ENCODE data around the gene CCDC190. TPM values are rescaled to one million over a fixed set of nuclear protein-coding genes. Genes with fewer than 3 reads are reported as not detected.
"Not testable (repeated sequence)": the region's sequence is repeated elsewhere in the genome, so short reads cannot be mapped to it uniquely, and the experiment has no call there.

Gene CCDC190
- polyA plus RNA-seq, 1 donor (not counting 4 experiments of a cell fraction or from before 2014, with no cell fraction given): 0.07 TPM

DNA sequence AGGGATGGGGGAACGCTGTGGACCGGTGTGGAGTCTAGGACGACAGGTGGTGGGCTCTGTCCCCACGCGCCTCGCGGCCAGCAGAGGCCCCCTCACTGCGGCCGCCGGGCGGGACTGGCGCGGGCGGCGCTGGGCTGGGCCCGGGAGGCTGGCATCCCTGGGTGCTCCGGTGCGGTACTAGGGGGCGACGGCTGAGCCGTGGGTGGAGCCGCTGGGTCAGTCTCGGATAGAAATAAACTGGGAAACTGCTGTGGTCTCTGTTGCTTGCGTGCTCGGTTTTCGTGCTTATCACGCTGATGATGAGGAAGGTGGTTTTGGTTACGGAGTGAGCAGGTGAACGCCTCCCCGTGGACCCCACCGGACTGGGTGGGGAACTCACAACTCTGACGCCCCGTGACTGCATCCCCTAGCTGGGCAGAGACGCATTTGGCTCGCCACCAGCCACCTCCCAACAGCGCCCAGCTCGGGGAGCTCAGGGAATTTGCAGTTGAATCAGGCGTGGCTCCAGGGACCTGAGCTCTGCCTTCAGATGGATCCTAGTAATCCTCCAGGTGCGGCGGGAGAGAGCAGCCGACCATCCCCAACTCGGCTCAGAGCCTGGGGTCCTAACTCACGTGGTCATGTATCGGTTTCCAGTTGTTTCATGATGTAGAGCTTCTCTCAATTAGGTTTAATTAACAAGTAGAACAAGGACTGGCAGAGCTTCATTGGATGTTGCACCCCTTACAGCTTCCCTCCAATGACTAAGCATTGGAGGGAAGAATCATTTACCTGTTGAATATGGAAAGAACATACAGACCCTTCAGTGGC lies 38.4 kb downstream of the CCDC190 start:
- DNase-seq (ENCODE audit: low read depth, low spot score) (no peak), FAIRE-seq (no peak)
- dilution Hi-C loops (cut with MboI; ENCODE audit: extremely low pct_ligation_motif_present, low sequenced_read_pairs): no loop called here
- H3K9ac ChIP-seq (ENCODE audit: control insufficient read depth, extremely low read depth, insufficient read depth, low read length): peak overlapping the region; percentile 52
- H3K4me1 ChIP-seq (ENCODE audit: control insufficient read depth, extremely low read depth, insufficient read depth, low read length): peaks cover 16% of the 10 kb centered on the region
- no peaks in the 10 kb centered on the region for H3K36me3 ChIP-seq (ENCODE audit: control insufficient read depth in 2 of 2, extremely low read depth in 1 of 2, insufficient read depth in 2 of 2, low read length in 2 of 2)
- peaks cover 3% of the 10 kb centered on the region for H3K9me1 ChIP-seq (ENCODE audit: control insufficient read depth, extremely low read depth, insufficient read depth, low read length)
- H3K4me2 ChIP-seq (ENCODE audit: control insufficient read depth, extremely low read depth, insufficient read depth, low read depth, low read length): peak overlapping the region; percentile 84
- TF ChIP-seq CTCF (optimal IDR thresholded peaks at IDR 0.05 in 1 of 3, IDR thresholded peaks at IDR 0.05 in 1 of 3, conservative IDR thresholded peaks at IDR 0.05 in 1 of 3; ENCODE audit: extremely low read depth in 1 of 3, insufficient read depth in 2 of 3, low read length in 3 of 3): peak in 1 of 3 experiments; percentile 4
- TF ChIP-seq EZH2 (IDR thresholded peaks at IDR 0.05; ENCODE audit: low read length): no peak
- no peaks in the 10 kb centered on the region for H4K20me1 ChIP-seq (ENCODE audit: control insufficient read depth, extremely low read depth, insufficient read depth, low read length)
- peak overlapping the region; percentile 23 to 64 (median 57) for H3K4me3 ChIP-seq (ENCODE audit: control insufficient read depth in 2 of 3, extremely low read depth in 1 of 3, insufficient read depth in 2 of 3, low read depth in 1 of 3, low read length in 3 of 3)
- H3K79me2 ChIP-seq (ENCODE audit: control insufficient read depth, insufficient read depth, low read length): no peaks in the 10 kb centered on the region
- peak overlapping the region; percentile 88 for H2AFZ ChIP-seq (ENCODE audit: control insufficient read depth, low read length)
- no peak overlapping the region for H3K27ac ChIP-seq (ENCODE audit: control insufficient read depth, insufficient read depth, low read length)
- H3K27me3 ChIP-seq (ENCODE audit: control insufficient read depth, extremely low read depth, insufficient read depth, low read length): no peaks in the 10 kb centered on the region
- no peaks in the 10 kb centered on the region for H3K9me3 ChIP-seq (ENCODE audit: control insufficient read depth, low read depth, low read length)

- dilution Hi-C loops (cut with MboI; ENCODE audit: extremely low pct_ligation_motif_present, low sequenced_read_pairs); H3K79me2 ChIP-seq (ENCODE audit: control insufficient read depth, insufficient read depth, low read length); H3K27ac ChIP-seq (ENCODE audit: control insufficient read depth, insufficient read depth, low read length); H3K27me3 ChIP-seq (ENCODE audit: control insufficient read depth, extremely low read depth, insufficient read depth, low read length); DNase-seq (ENCODE audit: low read depth, low spot score); H3K36me3 ChIP-seq (ENCODE audit: control insufficient read depth in 2 of 2, extremely low read depth in 1 of 2, insufficient read depth in 2 of 2, low read length in 2 of 2); H2AFZ ChIP-seq (ENCODE audit: control insufficient read depth, low read length); H3K4me2 ChIP-seq (ENCODE audit: control insufficient read depth, extremely low read depth, insufficient read depth, low read depth, low read length); H3K9me3 ChIP-seq (ENCODE audit: control insufficient read depth, low read depth, low read length); H3K9ac ChIP-seq (ENCODE audit: control insufficient read depth, extremely low read depth, insufficient read depth, low read length); H3K9me1 ChIP-seq (ENCODE audit: control insufficient read depth, extremely low read depth, insufficient read depth, low read length); H4K20me1 ChIP-seq (ENCODE audit: control insufficient read depth, extremely low read depth, insufficient read depth, low read length); H3K4me3 ChIP-seq (ENCODE audit: control insufficient read depth in 2 of 3, extremely low read depth in 1 of 3, insufficient read depth in 2 of 3, low read depth in 1 of 3, low read length in 3 of 3): not testable (repeated sequence)
- peaks cover 13% of the 10 kb centered on the region for H3K4me1 ChIP-seq (ENCODE audit: control insufficient read depth, extremely low read depth, insufficient read depth, low read length)
- FAIRE-seq: peak; percentile 55
Measured at GRCh38 chr1:162818666-162819065, 42.3 kb downstream of the CCDC190 start.

GRCh38 chr1:162818136-162818535 lies 42.8 kb downstream of the CCDC190 start:
- dilution Hi-C loops (cut with MboI; ENCODE audit: extremely low pct_ligation_motif_present, low sequenced_read_pairs); H3K4me2 ChIP-seq (ENCODE audit: control insufficient read depth, extremely low read depth, insufficient read depth, low read depth, low read length); H3K79me2 ChIP-seq (ENCODE audit: control insufficient read depth, insufficient read depth, low read length): not testable (repeated sequence)

DNA sequence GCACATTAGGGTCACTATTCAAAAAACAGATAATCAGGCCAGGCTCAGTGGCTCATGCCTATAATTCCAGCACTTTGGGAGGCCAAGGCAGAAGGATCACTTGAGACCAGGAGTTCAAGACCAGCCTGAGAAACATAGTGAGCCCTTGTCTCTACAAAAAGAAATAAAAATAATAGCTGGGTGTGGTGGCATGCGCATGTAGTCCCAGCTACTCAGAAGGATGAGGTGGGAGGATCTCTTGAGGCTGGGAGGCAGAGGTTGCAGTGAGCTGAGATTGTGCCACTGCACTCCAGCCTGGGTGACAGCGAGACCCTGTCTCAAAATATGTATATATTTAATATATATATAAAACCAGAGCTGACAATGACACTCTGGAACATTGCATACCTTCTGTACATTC lies 48.6 kb downstream of the CCDC190 start:
- H3K9me3 ChIP-seq (ENCODE audit: control insufficient read depth, low read depth, low read length); H3K9me1 ChIP-seq (ENCODE audit: control insufficient read depth, extremely low read depth, insufficient read depth, low read length); H3K79me2 ChIP-seq (ENCODE audit: control insufficient read depth, insufficient read depth, low read length); DNase-seq (ENCODE audit: low read depth, low spot score); H3K9ac ChIP-seq (ENCODE audit: control insufficient read depth, extremely low read depth, insufficient read depth, low read length); H3K36me3 ChIP-seq (ENCODE audit: control insufficient read depth in 2 of 2, extremely low read depth in 1 of 2, insufficient read depth in 2 of 2, low read length in 2 of 2); H3K27me3 ChIP-seq (ENCODE audit: control insufficient read depth, extremely low read depth, insufficient read depth, low read length); dilution Hi-C loops (cut with MboI; ENCODE audit: extremely low pct_ligation_motif_present, low sequenced_read_pairs); FAIRE-seq; H3K27ac ChIP-seq (ENCODE audit: control insufficient read depth, insufficient read depth, low read length); H3K4me2 ChIP-seq (ENCODE audit: control insufficient read depth, extremely low read depth, insufficient read depth, low read depth, low read length); H3K4me1 ChIP-seq (ENCODE audit: control insufficient read depth, extremely low read depth, insufficient read depth, low read length); H4K20me1 ChIP-seq (ENCODE audit: control insufficient read depth, extremely low read depth, insufficient read depth, low read length); H2AFZ ChIP-seq (ENCODE audit: control insufficient read depth, low read length); H3K4me3 ChIP-seq (ENCODE audit: control insufficient read depth in 2 of 3, extremely low read depth in 1 of 3, insufficient read depth in 2 of 3, low read depth in 1 of 3, low read length in 3 of 3): not testable (repeated sequence)

More at GRCh38 chr1:162818136-162818535, 42.8 kb downstream of the CCDC190 start:
- not testable (repeated sequence) for H3K9me3 ChIP-seq (ENCODE audit: control insufficient read depth, low read depth, low read length); H3K27me3 ChIP-seq (ENCODE audit: control insufficient read depth, extremely low read depth, insufficient read depth, low read length); FAIRE-seq; H3K27ac ChIP-seq (ENCODE audit: control insufficient read depth, insufficient read depth, low read length); H3K36me3 ChIP-seq (ENCODE audit: control insufficient read depth in 2 of 2, extremely low read depth in 1 of 2, insufficient read depth in 2 of 2, low read length in 2 of 2); H2AFZ ChIP-seq (ENCODE audit: control insufficient read depth, low read length); H3K9me1 ChIP-seq (ENCODE audit: control insufficient read depth, extremely low read depth, insufficient read depth, low read length); H3K4me3 ChIP-seq (ENCODE audit: control insufficient read depth in 2 of 3, extremely low read depth in 1 of 3, insufficient read depth in 2 of 3, low read depth in 1 of 3, low read length in 3 of 3); DNase-seq (ENCODE audit: low read depth, low spot score); H4K20me1 ChIP-seq (ENCODE audit: control insufficient read depth, extremely low read depth, insufficient read depth, low read length); H3K9ac ChIP-seq (ENCODE audit: control insufficient read depth, extremely low read depth, insufficient read depth, low read length)
- H3K4me1 ChIP-seq (ENCODE audit: control insufficient read depth, extremely low read depth, insufficient read depth, low read length): peaks cover 10% of the 10 kb centered on the region
